H1 (cell line): ENCODE results near the gene DSG2. TPM values are rescaled to one million over a fixed set of nuclear protein-coding genes. Genes with fewer than 3 reads are reported as not detected.
A peak's percentile ranks its signal among the peaks of the same experiment; 100 is the strongest.

Experiments used
- CTCF ChIA-PET: fragments of 300-600 bp; sonication (Branson Sonifier 250); formaldehyde crosslinking; loops from one replicate; lab custom pipeline; 2021; ENCODE audit not compliant: partially characterized antibody; lab: Charles Lee
- POLR2A ChIA-PET: fragments of 300-600 bp; sonication (Branson Sonifier 250); formaldehyde crosslinking; loops from one replicate; lab custom pipeline; 2021; ENCODE audit warnings: inconsistent platforms; ENCODE audit not compliant: partially characterized antibody; lab: Charles Lee
- DNase-seq, 2 experiments: peaks; one replicate each; pipeline versions ENCODE4 v3.0.0 to v3.0.0-alpha.2; 2010 to 2022; ENCODE audit warnings: low spot score in 2 of 2, low read depth in 1 of 2, mixed read lengths in 1 of 2
- FAIRE-seq: peaks from 2 replicates; lab custom pipeline; 2011; peaks lifted over from hg19 to GRCh38; lab: Jason Lieb, UNC
- H2AFZ ChIP-seq: 2 replicates; pipeline ENCODE4 v1.8.1; 2012; ENCODE audit warnings: low read length, inconsistent platforms
- H2AK5ac ChIP-seq: 2 replicates; pipeline ENCODE4 v1.6.1; 2013; ENCODE audit warnings: low read depth, low read length
- H2BK120ac ChIP-seq: replicated peaks from 2 replicates; pipeline ENCODE3; 2013; ENCODE audit warnings: low read depth, low read length, inconsistent platforms
- H2BK12ac ChIP-seq: 2 replicates; pipeline ENCODE4 v1.6.1; 2013; ENCODE audit warnings: low read depth, low read length
- H2BK15ac ChIP-seq: 2 replicates; pipeline ENCODE4 v1.6.1; 2013; ENCODE audit warnings: low read length
- H2BK20ac ChIP-seq: 2 replicates; pipeline ENCODE4 v1.6.1; 2013; ENCODE audit warnings: low read length
- H2BK5ac ChIP-seq: 2 replicates; pipeline ENCODE4 v1.6.1; 2013; ENCODE audit warnings: low read depth, low read length
- H3K14ac ChIP-seq: 2 replicates; pipeline ENCODE4 v1.6.1; 2013; ENCODE audit warnings: inconsistent platforms; ENCODE audit not compliant: insufficient read length
- H3K18ac ChIP-seq: 2 replicates; pipeline ENCODE4 v1.6.1; 2013; ENCODE audit warnings: low read length; ENCODE audit errors: extremely low read depth
- H3K23ac ChIP-seq: 2 replicates; pipeline ENCODE4 v1.6.1; 2013; ENCODE audit warnings: inconsistent platforms; ENCODE audit not compliant: insufficient read length
- H3K23me2 ChIP-seq: 2 replicates; pipeline ENCODE4 v1.6.1; 2013; ENCODE audit warnings: low read depth, low read length
- H3K27ac ChIP-seq: 2 replicates; pipeline ENCODE4 v1.6.1; 2011; ENCODE audit warnings: low read depth, low read length, inconsistent platforms
- H3K27me3 ChIP-seq, 4 experiments: replicated peaks in 1 of 4; 1 replicate in 1 of 4; 2 replicates in 3 of 4; pipeline versions ENCODE4 v1.6.1 to v1.8.1; 2011 to 2013; ENCODE audit warnings: low read length in 3 of 4, mild to moderate bottlenecking in 3 of 4, inconsistent platforms in 2 of 4, mixed read lengths in 2 of 4, moderate library complexity in 1 of 4; ENCODE audit not compliant: control insufficient read depth in 3 of 4, insufficient read depth in 3 of 4; ENCODE audit errors: extremely low read depth in 1 of 4
- H3K36me3 ChIP-seq, 4 experiments: 2 replicates each; pipeline versions ENCODE4 v1.6.1 to v1.8.1; 2011 to 2013; ENCODE audit warnings: mild to moderate bottlenecking in 4 of 4, low read length in 3 of 4, moderate library complexity in 2 of 4, control low read depth in 1 of 4, inconsistent platforms in 1 of 4; ENCODE audit not compliant: insufficient read depth in 4 of 4, control insufficient read depth in 2 of 4
- H3K4ac ChIP-seq: replicated peaks from 2 replicates; pipeline ENCODE3; 2013; ENCODE audit warnings: low read length, low read depth, mixed read lengths, inconsistent platforms; ENCODE audit not compliant: insufficient read length
- H3K4me1 ChIP-seq, 4 experiments: replicated peaks in 1 of 4; 1 replicate in 1 of 4; 2 replicates in 3 of 4; pipeline versions ENCODE4 v1.6.1 to v1.8.1; 2011 to 2013; ENCODE audit warnings: low read length in 3 of 4, inconsistent platforms in 2 of 4, mixed read lengths in 1 of 4; ENCODE audit not compliant: insufficient read depth in 4 of 4, control insufficient read depth in 3 of 4
- H3K4me2 ChIP-seq, 2 experiments: 2 replicates each; pipeline versions ENCODE4 v1.6.1 to v1.8.1; 2011 to 2013; ENCODE audit warnings: low read depth in 2 of 2, low read length in 2 of 2, control low read depth in 1 of 2, inconsistent platforms in 1 of 2, mild to moderate bottlenecking in 1 of 2; ENCODE audit not compliant: insufficient read depth in 1 of 2
- H3K4me3 ChIP-seq, 4 experiments: fragments of 200-600, 300-600 bp in 1 of 4; sonication (generic), shearing (Covaris generic), sonication (Bioruptor Twin) in 1 of 4; 2 replicates each; pipeline versions ENCODE4 v1.5.1 to v1.8.1; 2011 to 2016; ENCODE audit warnings: low read length in 4 of 4, low read depth in 3 of 4, control low read depth in 2 of 4, inconsistent platforms in 2 of 4, mild to moderate bottlenecking in 2 of 4, mixed read lengths in 1 of 4, moderate library complexity in 1 of 4; ENCODE audit not compliant: insufficient read depth in 2 of 4; ENCODE audit errors: extremely low read depth in 1 of 4
- H3K56ac ChIP-seq: replicated peaks from 2 replicates; pipeline ENCODE3; 2013; ENCODE audit warnings: low read depth, mild to moderate bottlenecking, mixed read lengths, low read length, inconsistent platforms; ENCODE audit not compliant: insufficient read length
- H3K79me1 ChIP-seq: 2 replicates; pipeline ENCODE4 v1.6.1; 2013; ENCODE audit warnings: low read depth, low read length, control low read depth
- H3K79me2 ChIP-seq, 2 experiments: 2 replicates each; pipeline versions ENCODE4 v1.6.1 to v1.8.1; 2012 to 2013; ENCODE audit warnings: low read length in 2 of 2, mild to moderate bottlenecking in 2 of 2, inconsistent platforms in 1 of 2; ENCODE audit not compliant: insufficient read depth in 2 of 2, control insufficient read depth in 1 of 2
- H3K9ac ChIP-seq, 4 experiments: replicated peaks in 1 of 4; 1 replicate in 1 of 4; 2 replicates in 3 of 4; pipeline versions ENCODE4 v1.6.1 to v1.8.1; 2011 to 2013; ENCODE audit warnings: low read depth in 3 of 4, low read length in 3 of 4, control low read depth in 2 of 4, mild to moderate bottlenecking in 2 of 4, moderate library complexity in 2 of 4, inconsistent platforms in 1 of 4; ENCODE audit errors: extremely low read depth in 1 of 4
- H3K9me3 ChIP-seq, 2 experiments: 2 replicates each; pipeline versions ENCODE4 v1.6.1 to v1.8.1; 2012 to 2013; ENCODE audit warnings: mild to moderate bottlenecking in 2 of 2, moderate library complexity in 2 of 2, control low read depth in 1 of 2, inconsistent platforms in 1 of 2, low read depth in 1 of 2, low read length in 1 of 2, mixed read lengths in 1 of 2; ENCODE audit not compliant: insufficient read depth in 2 of 2
- H4K20me1 ChIP-seq, 2 experiments: replicated peaks in 1 of 2; 2 replicates each; pipeline versions ENCODE3 to v1.8.1; 2011 to 2013; ENCODE audit warnings: inconsistent platforms in 2 of 2, low read length in 2 of 2, mild to moderate bottlenecking in 1 of 2; ENCODE audit not compliant: insufficient read depth in 2 of 2, control insufficient read depth in 1 of 2
- H4K5ac ChIP-seq: 2 replicates; pipeline ENCODE4 v1.6.1; 2013; ENCODE audit warnings: low read length, low read depth, mixed read lengths, inconsistent platforms; ENCODE audit not compliant: insufficient read length
- H4K8ac ChIP-seq: 2 replicates; pipeline ENCODE4 v1.8.0; 2013; ENCODE audit warnings: mild to moderate bottlenecking, moderate library complexity, low read length, inconsistent platforms; ENCODE audit not compliant: insufficient read depth; ENCODE audit errors: extremely low read depth
- H4K91ac ChIP-seq: replicated peaks from 2 replicates; pipeline ENCODE3; 2013; ENCODE audit warnings: low read length, mixed read lengths, inconsistent platforms; ENCODE audit not compliant: insufficient read length
- ASH2L ChIP-seq: fragments of 200-600, 300-600 bp; sonication (generic); IDR thresholded peaks from one replicate; pipeline ENCODE4 v1.7.1; 2017; ENCODE audit warnings: low read length
- CREB1 ChIP-seq: IDR thresholded peaks from 2 replicates; pipeline ENCODE4 v1.6.1; 2012; ENCODE audit warnings: inconsistent platforms
- HDAC2 ChIP-seq, 2 experiments: fragments of 300-600 bp in 1 of 2; sonication (generic) in 1 of 2; IDR thresholded peaks; 2 replicates each; pipeline ENCODE4 v1.6.1; 2011 to 2012; ENCODE audit warnings: low read depth in 2 of 2, low read length in 2 of 2, mild to moderate bottlenecking in 2 of 2, moderate library complexity in 2 of 2, borderline replicate concordance in 1 of 2, inconsistent platforms in 1 of 2
- HDAC6 ChIP-seq: IDR thresholded peaks from one replicate; pipeline ENCODE4 v1.7.1; 2012; ENCODE audit warnings: low read depth, mild to moderate bottlenecking, inconsistent platforms, low read length, moderate library complexity
- POLR2A ChIP-seq, 2 experiments: IDR thresholded peaks; 1 replicate in 1 of 2; 2 replicates in 1 of 2; pipeline ENCODE4 v1.6.1; 2011; ENCODE audit warnings: low read depth in 2 of 2, low read length in 2 of 2, mild to moderate bottlenecking in 2 of 2; ENCODE audit errors: control extremely low read depth in 1 of 2
- RXRA ChIP-seq: IDR thresholded peaks from 2 replicates; pipeline ENCODE4 v1.6.1; 2011; ENCODE audit warnings: low read depth, mild to moderate bottlenecking, low read length, moderate library complexity; ENCODE audit not compliant: insufficient read depth
- TBP ChIP-seq: IDR thresholded peaks from 2 replicates; pipeline ENCODE4 v1.6.1; 2011; ENCODE audit warnings: low read depth, low read length, improper control_type of control experiment
- YY1 ChIP-seq: IDR thresholded peaks from 2 replicates; pipeline ENCODE4 v1.6.1; 2011; ENCODE audit warnings: low read depth, mild to moderate bottlenecking, low read length
- WGBS, 2 experiments: shearing (Covaris generic) in 1 of 2; methylation state at CpG; one replicate each; pipeline versions ENCODE4 v1.1.6 to v1.1.7; 2013 to 2015; ENCODE audit warnings: low lambda C conversion rate in 2 of 2, mixed read lengths in 2 of 2, inconsistent platforms in 1 of 2, low coverage in 1 of 2, missing lambda C conversion rate in 1 of 2; ENCODE audit not compliant: insufficient replicate concordance in 2 of 2, insufficient coverage in 1 of 2, insufficient read length in 1 of 2; ENCODE audit errors: extremely low coverage in 1 of 2, missing lambda C conversion rate in 1 of 2; 5-methylcytosine and 5-hydroxymethylcytosine counted together
- long read RNA-seq, 2 experiments: library from RNA in 1 of 2; library from capped mRNA in 1 of 2; stranded (forward); transcript quantifications; one replicate each; pipeline ENCODE4 v2.0.0, GENCODE V29; 2021; ENCODE audit warnings: inconsistent platforms in 1 of 2
- polyA minus RNA-seq, 3 experiments: library from RNA; depleted of rRNA, polyadenylated mRNA; stranded (reverse); fragments of >200 nt; gene quantifications; 1 replicate in 2 of 3; 2 replicates in 1 of 3; pipeline ENCODE4 v1.2.3, GENCODE V29; 2011
- polyA plus RNA-seq, 7 experiments: library from polyadenylated mRNA; depleted of rRNA in 3 of 7; stranded (reverse) in 5 of 7; unstranded in 2 of 7; fragments of >200 nt in 5 of 7; fragments of 200-250 nt in 2 of 7; gene quantifications; 1 replicate in 5 of 7; 2 replicates in 1 of 7; 4 replicates in 1 of 7; pipeline versions ENCODE4 v1.2.1 to v1.2.3, GENCODE V29; 2011 to 2013; ENCODE audit warnings: missing spikeins in 2 of 7, mixed read lengths in 2 of 7
- total RNA-seq: library from RNA; stranded (reverse); fragmentation: NEBNext Ultra II Directional; extraction: Animal tissue kit (Norgen Biotek cat#: 25700); gene quantifications from 2 replicates; pipeline ENCODE4 v1.2.1, GENCODE V29; 2021

Gene DSG2
- total RNA-seq (138 and 144 TPM in 2 replicates), polyA plus RNA-seq (2011; rRNA removed) (37.4 and 60.1 TPM in 2 replicates), polyA minus RNA-seq (2011; rRNA and poly(A)+ RNA removed) (86.2 and 137 TPM in 2 replicates)
- 69.1 TPM for polyA plus RNA-seq (2011; cell fraction: cytosol; rRNA removed)
- 34.8 TPM for polyA plus RNA-seq (2011; cell fraction: nucleus; rRNA removed)
- 56.1 to 88.2 TPM (median 73.0 TPM) in 4 replicates for polyA plus RNA-seq (2012, experiment 1 of 2)
- polyA plus RNA-seq (2012, experiment 2 of 2), result 3.9 TPM
- polyA plus RNA-seq (2013, experiment 1 of 2), result 178 TPM
- polyA plus RNA-seq (2013, experiment 2 of 2), result 179 TPM
- polyA minus RNA-seq (2011; cell fraction: cytosol; rRNA and poly(A)+ RNA removed), result 57.0 TPM
- 48.2 TPM for polyA minus RNA-seq (2011; cell fraction: nucleus; rRNA and poly(A)+ RNA removed)
- long read RNA-seq, experiment 1, full-length matches to known transcripts, result 4 of 131 reads
- long read RNA-seq, experiment 1, partial matches to known transcripts, result 38 of 131 reads
- long read RNA-seq, experiment 1, other reads (novel, unspliced or antisense), result 89 of 131 reads
- long read RNA-seq, experiment 2, partial matches to known transcripts, result 2 of 41 reads
- long read RNA-seq, experiment 2, other reads (novel, unspliced or antisense), result 39 of 41 reads

DNA sequence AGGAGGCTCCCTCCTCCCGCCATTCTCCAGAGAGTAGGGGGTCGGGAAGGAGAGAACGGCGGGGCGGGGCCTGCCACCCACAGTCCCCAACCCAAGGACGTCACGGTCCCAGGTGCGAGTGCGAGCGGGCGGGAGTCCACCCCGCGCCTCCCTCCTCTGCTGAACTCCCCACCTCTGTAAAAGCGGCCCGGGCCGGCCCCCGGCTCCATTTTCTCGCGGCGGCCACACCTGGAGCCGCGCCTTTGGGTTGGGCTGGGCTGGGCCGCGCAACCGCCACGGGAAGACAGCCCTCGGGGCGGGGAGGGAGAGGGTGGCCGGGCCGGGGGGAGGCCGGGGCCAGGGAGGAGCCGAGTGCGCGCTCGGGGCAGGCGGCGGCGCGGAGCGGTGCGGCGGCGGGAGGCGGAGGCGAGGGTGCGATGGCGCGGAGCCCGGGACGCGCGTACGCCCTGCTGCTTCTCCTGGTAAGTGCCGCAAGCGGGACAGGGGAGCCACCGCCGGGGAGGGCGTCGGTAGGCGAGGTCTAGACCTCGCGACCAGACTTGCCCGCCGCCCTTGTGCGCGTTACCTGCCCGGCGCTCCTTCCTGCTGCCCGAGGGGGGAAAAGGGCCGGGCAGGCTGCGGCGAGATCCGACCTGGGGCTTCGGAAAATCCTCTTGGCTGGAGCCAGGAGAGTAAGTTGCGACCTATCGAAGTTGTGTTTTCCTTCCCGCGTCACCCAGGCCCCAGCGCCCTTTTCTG, at the start of gene DSG2:
DSG2 (plus strand) TSS at position 342 of the 738 bp plus-strand sequence; CDS start at position 417, 75 bp downstream.
- peak within 1 kb of the TSS; percentile 86 for H3K18ac ChIP-seq
- DNase-seq (peak; percentile 72 to 91), FAIRE-seq (no peak)
- H3K27me3 ChIP-seq, result no peaks in the 10 kb centered on the region
- no peak within 1 kb of the TSS for H2BK20ac ChIP-seq
- peaks cover 6% of the 10 kb centered on the region; the same call in 1 of the 2 replicates for H3K23me2 ChIP-seq
- peak within 1 kb of the TSS; percentile 94 for H3K27ac ChIP-seq
- H3K4me1 ChIP-seq, result peaks cover 2 to 10% (median 5%) of the 10 kb centered on the region in 4 experiments; a peak in 5 of 7 replicates
- peak within 1 kb of the TSS; percentile 95 for H2AFZ ChIP-seq
- peak within 1 kb of the TSS; percentile 94 for H3K14ac ChIP-seq
- no peak within 1 kb of the TSS for H2BK15ac ChIP-seq
- peak within 1 kb of the TSS; percentile 81 for H2BK120ac ChIP-seq
- peak within 1 kb of the TSS; percentile 93 for H4K5ac ChIP-seq
- H2BK12ac ChIP-seq, result 0 out of 2 replicates have a peak within 1 kb of the TSS, but pooled peaks have one; percentile 39
- H3K23ac ChIP-seq, result peak within 1 kb of the TSS; percentile 98
- H3K4ac ChIP-seq, result no peak within 1 kb of the TSS
- peak within 1 kb of the TSS; percentile 88 to 99 (median 94) for H3K9ac ChIP-seq
- no peaks in the 10 kb centered on the region for H3K9me3 ChIP-seq
- H3K56ac ChIP-seq, result peak within 1 kb of the TSS; percentile 95
- peaks cover 0 to 2% (median 0%) of the 10 kb centered on the region in 4 experiments; a peak in 1 of 8 replicates for H3K36me3 ChIP-seq
- H2BK5ac ChIP-seq, result peak within 1 kb of the TSS; percentile 87
- peaks cover 4 to 5% of the 10 kb centered on the region in 2 experiments for H4K20me1 ChIP-seq
- WGBS, 2 experiments, result 1% methylated on average over 19 of the region's 79 CpGs; no CpG with 5 or more reads in 1 of the 2 experiments
- peaks cover 5% of the 10 kb centered on the region for H3K79me1 ChIP-seq
- H4K91ac ChIP-seq, result peak within 1 kb of the TSS; percentile 94
- H3K4me3 ChIP-seq, result peak within 1 kb of the TSS; percentile 72 to 100 (median 83)
- H3K79me2 ChIP-seq, result peaks cover 15 to 44% of the 10 kb centered on the region in 2 experiments
- peak within 1 kb of the TSS; percentile 97 for H4K8ac ChIP-seq
- H2AK5ac ChIP-seq, result no peak within 1 kb of the TSS
- POLR2A ChIA-PET, result interaction anchor here (0.7 to 1.4 kb wide), 7 partner anchors 8 to 536 kb away, joined by 3 to 7 read pairs (median 3); partner anchors contain the start of gene DSC2
- CTCF ChIA-PET, result no interaction called here
- peak within 1 kb of the TSS; percentile 73 to 96 for H3K4me2 ChIP-seq
- TF ChIP-seq RXRA, result no peak
- TF ChIP-seq POLR2A (IDR thresholded peaks at IDR 0.05; ENCODE audit: control extremely low read depth in 1 of 2, low read depth in 2 of 2, low read length in 2 of 2), result peak in 1 of 2 experiments; percentile 78
- peak; percentile 59; the same call in 1 of the 2 replicates for TF ChIP-seq TBP
- TF ChIP-seq ASH2L, result peak; percentile 75
- TF ChIP-seq CREB1, result peak; percentile 66
- no peak for TF ChIP-seq HDAC6
- peak; percentile 73; the same call in 1 of the 2 replicates for TF ChIP-seq YY1
- 0 out of 4 replicates have a peak, but pooled peaks of 1 of the 2 experiments have one; percentile 78 for TF ChIP-seq HDAC2 (IDR thresholded peaks at IDR 0.05; ENCODE audit: borderline replicate concordance in 1 of 2, low read depth in 2 of 2, low read length in 2 of 2)
